CD14-positive monocyte (primary cell): Measurements from ENCODE around the gene CPA3. TPM values are rescaled to one million over a fixed set of nuclear protein-coding genes. Genes with fewer than 3 reads are reported as not detected.

Experiments used
- DNase-seq, 3 donors: peaks; one replicate each; pipeline ENCODE4 v3.0.0-alpha.2; 2011 to 2022
- H2AFZ ChIP-seq: 2 replicates; pipeline ENCODE4 v1.6.0; 2012; ENCODE audit warnings: mild to moderate bottlenecking, low read depth, low read length, inconsistent platforms; ENCODE audit not compliant: insufficient read depth, poor library complexity, severe bottlenecking
- H3K27ac ChIP-seq, 2 donors: 1 replicate in 1 of 2; 2 replicates in 1 of 2; pipeline ENCODE4 v1.5.1; 2012 to 2013; ENCODE audit warnings: low read length in 2 of 2, control low read depth in 1 of 2, inconsistent platforms in 1 of 2, low read depth in 1 of 2, mild to moderate bottlenecking in 1 of 2
- H3K27me3 ChIP-seq, 2 donors: one replicate each; pipeline versions ENCODE4 v1.6.0 to v1.6.1; 2011 to 2013; ENCODE audit warnings: low read length in 2 of 2; ENCODE audit not compliant: control insufficient read depth in 2 of 2, insufficient read depth in 2 of 2
- H3K36me3 ChIP-seq, 2 donors: replicated peaks in 1 of 2; 1 replicate in 1 of 2; 2 replicates in 1 of 2; pipeline versions ENCODE4 v1.5.1 to v1.6.1; 2012 to 2013; ENCODE audit warnings: low read length in 2 of 2, control low read depth in 1 of 2, inconsistent platforms in 1 of 2, mild to moderate bottlenecking in 1 of 2; ENCODE audit not compliant: insufficient read depth in 2 of 2, control insufficient read depth in 1 of 2
- H3K4me1 ChIP-seq, 2 donors: 1 replicate in 1 of 2; 2 replicates in 1 of 2; pipeline versions ENCODE4 v1.5.1 to v1.6.1; 2012 to 2013; ENCODE audit warnings: low read length in 2 of 2, control low read depth in 1 of 2, inconsistent platforms in 1 of 2, mild to moderate bottlenecking in 1 of 2, moderate library complexity in 1 of 2; ENCODE audit not compliant: insufficient read depth in 2 of 2, control insufficient read depth in 1 of 2
- H3K4me2 ChIP-seq: replicated peaks from 2 replicates; pipeline ENCODE3; 2012; ENCODE audit warnings: low read length, moderate library complexity, mild to moderate bottlenecking; ENCODE audit not compliant: poor library complexity, severe bottlenecking; ENCODE audit errors: extremely low read depth
- H3K4me3 ChIP-seq, 3 experiments: fragments of 200-600 bp in 1 of 3; sonication (generic) in 1 of 3; replicated peaks in 1 of 3; 1 replicate in 2 of 3; 2 replicates in 1 of 3; pipeline ENCODE4 v1.5.1; 2011 to 2013; ENCODE audit warnings: low read length in 3 of 3, mild to moderate bottlenecking in 3 of 3, control low read depth in 2 of 3, low read depth in 2 of 3, inconsistent platforms in 1 of 3, moderate library complexity in 1 of 3
- H3K79me2 ChIP-seq: 2 replicates; pipeline ENCODE4 v1.6.0; 2012; ENCODE audit warnings: mild to moderate bottlenecking, control low read depth, inconsistent platforms, low read length, moderate library complexity; ENCODE audit not compliant: insufficient read depth
- H3K9ac ChIP-seq: 2 replicates; pipeline ENCODE4 v1.6.0; 2017; ENCODE audit warnings: low read length, mild to moderate bottlenecking; ENCODE audit not compliant: insufficient read depth, poor library complexity, severe bottlenecking
- H3K9me3 ChIP-seq, 2 donors: replicated peaks in 1 of 2; 1 replicate in 1 of 2; 2 replicates in 1 of 2; pipeline versions ENCODE4 v1.5.1 to v1.6.1; 2012 to 2013; ENCODE audit warnings: low read length in 2 of 2, control low read depth in 1 of 2; ENCODE audit not compliant: control insufficient read depth in 1 of 2, insufficient read depth in 1 of 2
- H4K20me1 ChIP-seq: 2 replicates; pipeline ENCODE4 v1.6.0; 2012; ENCODE audit warnings: mild to moderate bottlenecking, low read length, control low read depth, moderate library complexity; ENCODE audit not compliant: insufficient read depth
- H3K27ac Mint-ChIP-seq, 7 donors: one replicate each; pipeline ENCODE4 v1.8.0; 2020; ENCODE audit warnings: mild to moderate bottlenecking in 7 of 7, mixed read lengths in 7 of 7, moderate library complexity in 6 of 7, inconsistent platforms in 2 of 7
- H3K27me3 Mint-ChIP-seq, 3 donors: one replicate each; pipeline ENCODE4 v1.8.0; 2021 to 2022; ENCODE audit warnings: low read depth in 3 of 3, mild to moderate bottlenecking in 3 of 3, mixed read lengths in 3 of 3, moderate library complexity in 3 of 3, inconsistent platforms in 1 of 3
- H3K36me3 Mint-ChIP-seq, 2 donors: one replicate each; pipeline ENCODE4 v1.8.0; 2020; ENCODE audit warnings: mixed read lengths in 2 of 2, inconsistent platforms in 1 of 2, mild to moderate bottlenecking in 1 of 2
- H3K4me1 Mint-ChIP-seq: one replicate; pipeline ENCODE4 v1.8.0; 2020; ENCODE audit warnings: mild to moderate bottlenecking, mixed read lengths
- H3K4me3 Mint-ChIP-seq, 2 donors: one replicate each; pipeline ENCODE4 v1.8.0; 2020; ENCODE audit warnings: mild to moderate bottlenecking in 2 of 2, mixed read lengths in 2 of 2, moderate library complexity in 1 of 2
- H3K9me3 Mint-ChIP-seq, 7 donors: one replicate each; pipeline ENCODE4 v1.8.0; 2020 to 2022; ENCODE audit warnings: mixed read lengths in 7 of 7, mild to moderate bottlenecking in 6 of 7, moderate library complexity in 6 of 7, inconsistent platforms in 2 of 7
- WGBS: methylation state at CpG from one replicate; pipeline ENCODE4 v1.1.5; 2013; ENCODE audit warnings: missing lambda C conversion rate; ENCODE audit not compliant: insufficient coverage; 5-methylcytosine and 5-hydroxymethylcytosine counted together
- intact Hi-C, 2 donors: fragments of 100-400 bp; cut with micrococcal nuclease; formaldehyde crosslinking; loops; one replicate each; pipeline versions ENCODE4 v1.15.0 to v1.15.1; 2023
- polyA plus RNA-seq, 3 donors: library from polyadenylated mRNA; depleted of rRNA in 1 of 3; unstranded in 2 of 3; stranded (reverse) in 1 of 3; fragments of 300-500 nt in 2 of 3; fragments of >200 nt in 1 of 3; fragmentation: Illumina TruSeq in 2 of 3; gene quantifications; 1 replicate in 2 of 3; 2 replicates in 1 of 3; pipeline ENCODE4 v1.2.3, GENCODE V29; 2012 to 2021
- TF ChIP-seq, protein P1 (sequence below): fragments of 200-600 bp; IDR thresholded peaks from one replicate; pipeline ENCODE4 v1.8.0; 2022; ENCODE audit warnings: antibody characterized with exemption, mild to moderate bottlenecking

CPA3 gene
- polyA plus RNA-seq, 3 donors: not detected

DNA sequence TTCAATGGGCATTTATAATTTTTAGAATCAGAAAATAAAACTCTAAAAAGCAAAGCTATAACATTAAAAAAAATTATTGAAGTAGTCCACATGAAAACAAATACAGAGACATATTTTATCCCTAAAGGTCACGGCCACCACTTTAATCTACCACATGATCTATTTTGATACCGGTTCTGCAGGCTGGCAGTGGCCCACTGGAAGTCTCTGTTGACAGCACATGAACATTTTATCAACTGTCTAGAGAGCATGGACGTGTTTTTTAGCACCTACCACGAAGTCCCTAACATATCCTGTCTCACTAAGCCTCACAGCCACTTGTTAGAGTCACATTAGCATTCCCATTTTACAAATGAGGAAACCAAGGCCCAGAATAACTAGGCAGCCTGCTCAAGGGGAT is 1.8 kb upstream of the CPA3 start:
- Histone ChIP-seq H3K9ac (no peak overlapping the region), H2AFZ (no peak overlapping the region), H3K4me3 (no peak overlapping the region), H3K4me2 (no peak overlapping the region), H3K27ac (no peak overlapping the region), H3K79me2 (no peaks in the 10 kb centered on the region), H3K36me3 (no peaks in the 10 kb centered on the region), H3K4me1 (no peaks in the 10 kb centered on the region), H3K27me3 (no peaks in the 10 kb centered on the region), H4K20me1 (no peaks in the 10 kb centered on the region), H3K9me3 (no peaks in the 10 kb centered on the region)
- 25% methylated on average over 4 of the region's 4 CpGs for WGBS
- Mint-ChIP-seq H3K9me3 (no peaks in the 10 kb centered on the region), H3K36me3 (no peaks in the 10 kb centered on the region), H3K27me3 (peaks cover 0 to 2% (median 0%) of the 10 kb centered on the region in 3 donors), H3K4me3 (no peak overlapping the region), H3K4me1 (peaks cover 3% of the 10 kb centered on the region), H3K27ac (no peak overlapping the region)
- intact Hi-C loops: loop anchor here (5.0 kb wide), 1 partner anchor 84 kb away; no protein-coding TSS in a partner anchor
- DNase-seq: no peak
- TF ChIP-seq, protein P1, sequence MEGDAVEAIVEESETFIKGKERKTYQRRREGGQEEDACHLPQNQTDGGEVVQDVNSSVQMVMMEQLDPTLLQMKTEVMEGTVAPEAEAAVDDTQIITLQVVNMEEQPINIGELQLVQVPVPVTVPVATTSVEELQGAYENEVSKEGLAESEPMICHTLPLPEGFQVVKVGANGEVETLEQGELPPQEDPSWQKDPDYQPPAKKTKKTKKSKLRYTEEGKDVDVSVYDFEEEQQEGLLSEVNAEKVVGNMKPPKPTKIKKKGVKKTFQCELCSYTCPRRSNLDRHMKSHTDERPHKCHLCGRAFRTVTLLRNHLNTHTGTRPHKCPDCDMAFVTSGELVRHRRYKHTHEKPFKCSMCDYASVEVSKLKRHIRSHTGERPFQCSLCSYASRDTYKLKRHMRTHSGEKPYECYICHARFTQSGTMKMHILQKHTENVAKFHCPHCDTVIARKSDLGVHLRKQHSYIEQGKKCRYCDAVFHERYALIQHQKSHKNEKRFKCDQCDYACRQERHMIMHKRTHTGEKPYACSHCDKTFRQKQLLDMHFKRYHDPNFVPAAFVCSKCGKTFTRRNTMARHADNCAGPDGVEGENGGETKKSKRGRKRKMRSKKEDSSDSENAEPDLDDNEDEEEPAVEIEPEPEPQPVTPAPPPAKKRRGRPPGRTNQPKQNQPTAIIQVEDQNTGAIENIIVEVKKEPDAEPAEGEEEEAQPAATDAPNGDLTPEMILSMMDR: no peak

DNA sequence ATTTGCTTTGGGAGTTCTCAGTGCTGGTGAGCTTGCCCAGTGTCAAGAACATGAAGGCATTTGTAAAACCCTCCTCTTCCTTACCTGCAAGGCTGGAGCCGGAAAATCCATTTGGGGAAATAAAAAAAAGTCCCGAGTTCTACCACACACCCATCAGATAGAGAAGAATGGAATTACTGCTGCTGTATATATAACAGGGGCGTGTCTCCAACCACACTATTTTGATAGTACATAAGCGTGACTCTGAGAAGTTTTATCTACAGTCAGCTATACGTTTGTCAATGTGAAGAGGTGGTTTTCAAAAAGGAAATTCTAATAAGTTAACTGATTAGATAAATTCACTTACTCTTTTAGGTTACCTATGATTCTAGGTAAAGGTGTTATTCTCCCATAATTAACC is 1.3 kb upstream of the CPA3 start:
- no peak overlapping the region for H3K4me3 ChIP-seq
- no peaks in the 10 kb centered on the region for H3K36me3 Mint-ChIP-seq
- DNase-seq: no peak
- H3K9me3 Mint-ChIP-seq: no peaks in the 10 kb centered on the region
- no peaks in the 10 kb centered on the region for H3K4me1 ChIP-seq
- H3K4me1 Mint-ChIP-seq: peaks cover 3% of the 10 kb centered on the region
- no peak overlapping the region for H3K4me2 ChIP-seq
- H3K27ac Mint-ChIP-seq: no peak overlapping the region
- peaks cover 0 to 2% (median 0%) of the 10 kb centered on the region in 3 donors for H3K27me3 Mint-ChIP-seq
- no CpG with 5 or more reads among the region's 5 CpGs for WGBS
- H4K20me1 ChIP-seq: no peaks in the 10 kb centered on the region
- H3K79me2 ChIP-seq: no peaks in the 10 kb centered on the region
- TF ChIP-seq, protein P1: no peak
- no peaks in the 10 kb centered on the region for H3K9me3 ChIP-seq
- H3K36me3 ChIP-seq: no peaks in the 10 kb centered on the region
- H3K4me3 Mint-ChIP-seq: no peak overlapping the region
- intact Hi-C loops: loop anchor here (5.0 kb wide), 1 partner anchor 83 kb away; no protein-coding TSS in a partner anchor
- H3K27me3 ChIP-seq: no peaks in the 10 kb centered on the region
- no peak overlapping the region for H3K9ac ChIP-seq
- H3K27ac ChIP-seq: no peak overlapping the region
- H2AFZ ChIP-seq: no peak overlapping the region
